Transverse colon (tissue), 4 donors: ENCODE measurements around the gene ZDHHC11.
"Not testable (repeated sequence)": the region's sequence is repeated elsewhere in the genome, so short reads cannot be mapped to it uniquely, and the experiment has no call there.

Source experiments
- POLR2A ChIP-seq: fragments of 450-650 bp; IDR thresholded peaks from one replicate; pipeline ENCODE4 v1.6.1; 2016; ENCODE audit warnings: antibody characterized with exemption, mild to moderate bottlenecking, moderate library complexity
- POLR2AphosphoS5 ChIP-seq, 3 donors: sonication (generic); formaldehyde crosslinking; IDR thresholded peaks; one replicate each; pipeline ENCODE4 v1.6.1; 2016; ENCODE audit warnings: antibody characterized with exemption in 3 of 3
- TF ChIP-seq, protein P1 (sequence below), 5 experiments: fragments of 200-600 bp in 3 of 5; fragments of 450-650 bp in 2 of 5; sonication (generic) in 3 of 5; IDR thresholded peaks; 1 replicate in 2 of 5; 2 replicates in 3 of 5; pipeline ENCODE4 v1.5.1; 2016 to 2017; ENCODE audit warnings: antibody characterized with exemption in 5 of 5, inconsistent platforms in 3 of 5, mild to moderate bottlenecking in 2 of 5, moderate library complexity in 1 of 5

- TF ChIP-seq, protein P1, sequence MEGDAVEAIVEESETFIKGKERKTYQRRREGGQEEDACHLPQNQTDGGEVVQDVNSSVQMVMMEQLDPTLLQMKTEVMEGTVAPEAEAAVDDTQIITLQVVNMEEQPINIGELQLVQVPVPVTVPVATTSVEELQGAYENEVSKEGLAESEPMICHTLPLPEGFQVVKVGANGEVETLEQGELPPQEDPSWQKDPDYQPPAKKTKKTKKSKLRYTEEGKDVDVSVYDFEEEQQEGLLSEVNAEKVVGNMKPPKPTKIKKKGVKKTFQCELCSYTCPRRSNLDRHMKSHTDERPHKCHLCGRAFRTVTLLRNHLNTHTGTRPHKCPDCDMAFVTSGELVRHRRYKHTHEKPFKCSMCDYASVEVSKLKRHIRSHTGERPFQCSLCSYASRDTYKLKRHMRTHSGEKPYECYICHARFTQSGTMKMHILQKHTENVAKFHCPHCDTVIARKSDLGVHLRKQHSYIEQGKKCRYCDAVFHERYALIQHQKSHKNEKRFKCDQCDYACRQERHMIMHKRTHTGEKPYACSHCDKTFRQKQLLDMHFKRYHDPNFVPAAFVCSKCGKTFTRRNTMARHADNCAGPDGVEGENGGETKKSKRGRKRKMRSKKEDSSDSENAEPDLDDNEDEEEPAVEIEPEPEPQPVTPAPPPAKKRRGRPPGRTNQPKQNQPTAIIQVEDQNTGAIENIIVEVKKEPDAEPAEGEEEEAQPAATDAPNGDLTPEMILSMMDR (IDR thresholded peaks at IDR 0.05), result not testable (repeated sequence)
- not testable (repeated sequence) for TF ChIP-seq POLR2AphosphoS5 (IDR thresholded peaks at IDR 0.05); POLR2A
Measured at GRCh38 chr5:878677-879076, 27.9 kb upstream of the ZDHHC11 start.
